ENCODE results near the gene PRPF40A. TPM values are rescaled to one million over a fixed set of nuclear protein-coding genes. Genes with fewer than 3 reads are reported as not detected.
A peak's percentile ranks its signal among the peaks of the same experiment; 100 is the strongest.

The PRPF40A gene
- total and polyA plus RNA-seq, 9 of the 15 experiments (the other 6 are each of a cell fraction or from before 2014, with no cell fraction given): 168 to 304 (median 264) TPM

DNA sequence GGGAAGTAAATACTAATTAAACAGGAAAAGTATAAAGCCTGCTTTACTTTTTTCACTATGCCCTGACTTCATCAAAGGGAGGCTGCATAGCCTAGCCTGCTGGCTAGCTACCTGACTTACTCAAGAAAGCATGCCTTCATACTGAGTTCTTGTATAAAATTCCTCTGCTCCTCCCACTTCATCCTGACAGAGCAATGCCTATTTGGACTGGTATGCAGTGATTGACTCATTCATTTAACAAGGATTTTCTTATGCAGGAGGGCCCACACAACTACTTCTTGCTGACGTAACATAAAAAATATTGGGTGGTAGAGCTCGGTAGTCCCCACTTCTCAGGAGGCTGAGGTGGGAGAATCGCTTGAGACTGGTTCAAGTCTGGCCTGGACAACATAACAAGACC, 70.5 kb downstream of the PRPF40A start:
- Histone ChIP-seq H4K20me1 (replicated peaks; ENCODE audit: control insufficient read depth, insufficient read depth, low read length) (no peaks in the 10 kb centered on the region), H3K79me2 (ENCODE audit: control insufficient read depth, insufficient read depth, low read length) (no peaks in the 10 kb centered on the region), H3K36me3 (ENCODE audit: control insufficient read depth, insufficient read depth, low read length) (peaks cover 5% of the 10 kb centered on the region; the same call in 1 of the 3 replicates), H3K4me1 (replicated peaks in 1 of 2; ENCODE audit: control insufficient read depth in 2 of 2, insufficient read depth in 2 of 2, low read length in 2 of 2) (no peaks in the 10 kb centered on the region), H3K4me3 (no peak overlapping the region), H3K27me3 (ENCODE audit: control insufficient read depth in 2 of 2, insufficient read depth in 2 of 2, low read length in 2 of 2) (no peaks in the 10 kb centered on the region), H3K9ac (ENCODE audit: insufficient read depth in 1 of 2, low read depth in 2 of 2, low read length in 2 of 2) (no peak overlapping the region), H3K9me3 (replicated peaks; ENCODE audit: control insufficient read depth, insufficient read depth, low read depth, low read length) (no peaks in the 10 kb centered on the region), H3K27ac (ENCODE audit: extremely low read depth, low read depth, low read length) (no peak overlapping the region), H3K4me2 (ENCODE audit: insufficient read depth, low read length) (no peak overlapping the region), H2AFZ (ENCODE audit: low read depth, low read length) (no peak overlapping the region), H3K9me1 (ENCODE audit: control insufficient read depth, insufficient read depth, low read length) (no peaks in the 10 kb centered on the region)
- CTCF ChIA-PET (ENCODE audit: low intra/inter-chr PET ratio): no interaction called here
- BruUV-seq (replicated peaks): no TSS peak
- no peak for TF ChIP-seq ARID2 (IDR thresholded peaks at IDR 0.05)
- peak; percentile 32; the same call in 1 of the 2 replicates for TF ChIP-seq ZNF316 (IDR thresholded peaks at IDR 0.05)
- no peak for TF ChIP-seq ZBTB17 (CRISPR knock-in tag; IDR thresholded peaks at IDR 0.05)
- peak; percentile 28; the same call in 1 of the 2 replicates for TF ChIP-seq C11orf30 (IDR thresholded peaks at IDR 0.05; ENCODE audit: low read depth)
- 72% methylated on average over 3 of the region's 3 CpGs for WGBS (ENCODE audit: insufficient coverage, low coverage, missing lambda C conversion rate)
- FAIRE-seq: no peak
- ATAC-seq: peak; percentile 11; the same call in 1 of the 3 replicates
- DNase-seq (ENCODE audit: extremely low read depth in 1 of 4, low spot score in 3 of 4): no peak
- POLR2A ChIA-PET: interaction anchor here (0.6 to 1.7 kb wide), 5 partner anchors 9 to 71 kb away, joined by 3 to 4 read pairs (median 4); partner anchors contain the start of gene ARL6IP6
- intact Hi-C loops (cut with micrococcal nuclease) (no loop called here), in situ Hi-C loops (cut with MboI) (no loop called here)

DNA sequence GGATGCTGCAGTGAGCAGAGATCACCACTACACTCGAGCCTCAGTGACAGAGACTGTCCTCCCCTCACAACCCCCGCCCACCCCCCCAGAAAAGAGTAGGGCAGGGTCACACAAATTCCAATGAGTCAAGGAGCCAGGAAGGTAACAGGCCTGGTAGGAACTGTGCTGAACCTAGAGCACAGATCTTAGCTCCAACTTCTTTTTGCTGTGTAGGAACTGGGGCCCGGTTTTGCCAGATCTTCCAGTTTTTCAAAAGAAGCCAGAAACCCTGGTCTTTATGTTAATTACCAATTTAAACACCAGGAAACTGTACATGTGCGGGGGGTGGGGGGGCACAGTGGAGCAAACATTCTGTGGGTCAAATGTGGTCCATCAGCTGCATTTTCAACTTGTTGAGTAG, 71.0 kb downstream of the PRPF40A start:
- Histone ChIP-seq H2AFZ (ENCODE audit: low read depth, low read length) (no peak overlapping the region), H3K79me2 (ENCODE audit: control insufficient read depth, insufficient read depth, low read length) (no peaks in the 10 kb centered on the region), H3K9me1 (ENCODE audit: control insufficient read depth, insufficient read depth, low read length) (no peaks in the 10 kb centered on the region), H3K4me1 (replicated peaks in 1 of 2; ENCODE audit: control insufficient read depth in 2 of 2, insufficient read depth in 2 of 2, low read length in 2 of 2) (no peaks in the 10 kb centered on the region), H3K9me3 (replicated peaks; ENCODE audit: control insufficient read depth, insufficient read depth, low read depth, low read length) (no peaks in the 10 kb centered on the region), H4K20me1 (replicated peaks; ENCODE audit: control insufficient read depth, insufficient read depth, low read length) (no peaks in the 10 kb centered on the region), H3K27me3 (ENCODE audit: control insufficient read depth in 2 of 2, insufficient read depth in 2 of 2, low read length in 2 of 2) (no peaks in the 10 kb centered on the region), H3K4me2 (ENCODE audit: insufficient read depth, low read length) (no peak overlapping the region), H3K9ac (ENCODE audit: insufficient read depth in 1 of 2, low read depth in 2 of 2, low read length in 2 of 2) (no peak overlapping the region), H3K4me3 (no peak overlapping the region), H3K27ac (ENCODE audit: extremely low read depth, low read depth, low read length) (no peak overlapping the region), H3K36me3 (ENCODE audit: control insufficient read depth, insufficient read depth, low read length) (0 out of 3 replicates have a peak, but pooled peaks cover 4% of the 10 kb centered on the region)
- ChIA-PET CTCF (ENCODE audit: low intra/inter-chr PET ratio) (no interaction called here), POLR2A (interaction anchor here (0.8 to 1.1 kb wide), 2 partner anchors 8 to 67 kb away, joined by 3 to 4 read pairs; no protein-coding TSS in a partner anchor)
- WGBS (ENCODE audit: insufficient coverage, low coverage, missing lambda C conversion rate): 50% methylated on average over 3 of the region's 4 CpGs
- intact Hi-C loops (cut with micrococcal nuclease) (no loop called here), in situ Hi-C loops (cut with MboI) (no loop called here)
- ATAC-seq (no peak; the same call in 1 of the 3 replicates), DNase-seq (ENCODE audit: extremely low read depth in 1 of 4, low spot score in 3 of 4) (no peak), FAIRE-seq (no peak)
- BruUV-seq (replicated peaks): no TSS peak
- no peak for TF ChIP-seq HMGN3 (IDR thresholded peaks at IDR 0.05; ENCODE audit: borderline replicate concordance, extremely low read depth, insufficient read length, low read depth, low read length)
- no peak for TF ChIP-seq MTF1 (CRISPR knock-in tag; IDR thresholded peaks at IDR 0.05; ENCODE audit: borderline replicate concordance)
- no peak for TF ChIP-seq RBM34 (IDR thresholded peaks at IDR 0.05; ENCODE audit: borderline replicate concordance, insufficient read depth, low read length)
- TF ChIP-seq ESRRA (IDR thresholded peaks at IDR 0.05; ENCODE audit: borderline replicate concordance, low read depth): no peak
- no peak for TF ChIP-seq HNRNPL (IDR thresholded peaks at IDR 0.05; ENCODE audit: low read depth, low read length)
- TF ChIP-seq BRCA1 (IDR thresholded peaks at IDR 0.05): no peak
- no peak for TF ChIP-seq BRCA1 (CRISPR knock-in tag; IDR thresholded peaks at IDR 0.05)
- TF ChIP-seq, protein P1, sequence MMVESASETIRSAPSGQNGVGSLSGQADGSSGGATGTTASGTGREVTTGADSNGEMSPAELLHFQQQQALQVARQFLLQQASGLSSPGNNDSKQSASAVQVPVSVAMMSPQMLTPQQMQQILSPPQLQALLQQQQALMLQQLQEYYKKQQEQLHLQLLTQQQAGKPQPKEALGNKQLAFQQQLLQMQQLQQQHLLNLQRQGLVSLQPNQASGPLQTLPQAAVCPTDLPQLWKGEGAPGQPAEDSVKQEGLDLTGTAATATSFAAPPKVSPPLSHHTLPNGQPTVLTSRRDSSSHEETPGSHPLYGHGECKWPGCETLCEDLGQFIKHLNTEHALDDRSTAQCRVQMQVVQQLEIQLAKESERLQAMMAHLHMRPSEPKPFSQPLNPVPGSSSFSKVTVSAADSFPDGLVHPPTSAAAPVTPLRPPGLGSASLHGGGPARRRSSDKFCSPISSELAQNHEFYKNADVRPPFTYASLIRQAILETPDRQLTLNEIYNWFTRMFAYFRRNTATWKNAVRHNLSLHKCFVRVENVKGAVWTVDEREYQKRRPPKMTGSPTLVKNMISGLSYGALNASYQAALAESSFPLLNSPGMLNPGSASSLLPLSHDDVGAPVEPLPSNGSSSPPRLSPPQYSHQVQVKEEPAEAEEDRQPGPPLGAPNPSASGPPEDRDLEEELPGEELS (CRISPR knock-in tag; IDR thresholded peaks at IDR 0.05; ENCODE audit: borderline replicate concordance): no peak
- no peak for TF ChIP-seq FOXK1 (CRISPR knock-in tag; IDR thresholded peaks at IDR 0.05; ENCODE audit: borderline replicate concordance)
- no peak for TF ChIP-seq PHTF2 (CRISPR knock-in tag; IDR thresholded peaks at IDR 0.05)
